Neuronal stem cell (in vitro differentiated cells): ENCODE results near the gene TTLL7.

Experiments used
- DNase-seq: peaks from one replicate; pipeline ENCODE4 v3.0.0-alpha.2; 2013; ENCODE audit warnings: low spot score
- H2AFZ ChIP-seq: one replicate; pipeline ENCODE4 v1.6.1; 2013; ENCODE audit warnings: mild to moderate bottlenecking, low read length, inconsistent platforms
- H2AK5ac ChIP-seq: 2 replicates; pipeline ENCODE4 v1.6.1; 2013; ENCODE audit warnings: low read depth, mild to moderate bottlenecking, inconsistent platforms, low read length, moderate library complexity, mixed read lengths
- H2BK120ac ChIP-seq: 2 replicates; pipeline ENCODE4 v1.6.1; 2013; ENCODE audit warnings: low read depth, mild to moderate bottlenecking, inconsistent platforms, low read length, moderate library complexity, mixed read lengths
- H2BK12ac ChIP-seq: one replicate; pipeline ENCODE4 v1.6.1; 2013; ENCODE audit warnings: low read length, inconsistent platforms
- H2BK15ac ChIP-seq: 2 replicates; pipeline ENCODE4 v1.6.1; 2013; ENCODE audit warnings: mild to moderate bottlenecking, low read length, inconsistent platforms, mixed read lengths
- H2BK5ac ChIP-seq: one replicate; pipeline ENCODE4 v1.6.1; 2013; ENCODE audit warnings: inconsistent platforms, mild to moderate bottlenecking, low read length, moderate library complexity
- H3K14ac ChIP-seq: one replicate; pipeline ENCODE4 v1.6.1; 2013; ENCODE audit warnings: low read length, inconsistent platforms
- H3K18ac ChIP-seq: 2 replicates; pipeline ENCODE4 v1.6.1; 2013; ENCODE audit warnings: low read length, inconsistent platforms
- H3K23ac ChIP-seq: 2 replicates; pipeline ENCODE4 v1.6.1; 2013; ENCODE audit warnings: low read depth, mild to moderate bottlenecking, mixed read lengths, low read length, inconsistent platforms; ENCODE audit not compliant: poor library complexity
- H3K27ac ChIP-seq: replicated peaks from 3 replicates; pipeline ENCODE4 v1.5.1; 2013; ENCODE audit warnings: low read length, inconsistent platforms
- H3K27me3 ChIP-seq, 3 experiments: 2 replicates each; pipeline ENCODE4 v1.6.1; 2013; ENCODE audit warnings: low read length in 3 of 3, mild to moderate bottlenecking in 2 of 3, inconsistent platforms in 1 of 3, low read depth in 1 of 3, mixed read lengths in 1 of 3, moderate library complexity in 1 of 3; ENCODE audit not compliant: control insufficient read depth in 3 of 3, insufficient read depth in 3 of 3
- H3K36me3 ChIP-seq, 2 donors: replicated peaks in 1 of 2; 2 replicates each; pipeline ENCODE4 v1.6.1; 2013; ENCODE audit warnings: low read length in 2 of 2; ENCODE audit not compliant: control insufficient read depth in 2 of 2, insufficient read depth in 2 of 2
- H3K4ac ChIP-seq: 2 replicates; pipeline ENCODE4 v1.6.1; 2013; ENCODE audit warnings: inconsistent platforms, mild to moderate bottlenecking, low read length, moderate library complexity
- H3K4me1 ChIP-seq, 2 donors: 1 replicate in 1 of 2; 2 replicates in 1 of 2; pipeline ENCODE4 v1.6.1; 2013; ENCODE audit warnings: low read length in 2 of 2, low read depth in 1 of 2; ENCODE audit not compliant: control insufficient read depth in 2 of 2, insufficient read depth in 1 of 2
- H3K4me2 ChIP-seq: one replicate; pipeline ENCODE4 v1.6.1; 2013; ENCODE audit warnings: mild to moderate bottlenecking, low read length, inconsistent platforms; ENCODE audit not compliant: insufficient read depth, poor library complexity, severe bottlenecking
- H3K4me3 ChIP-seq, 2 donors: 2 replicates each; pipeline ENCODE4 v1.5.1; 2013; ENCODE audit warnings: low read length in 2 of 2, mild to moderate bottlenecking in 2 of 2, inconsistent platforms in 1 of 2, moderate library complexity in 1 of 2
- H3K79me1 ChIP-seq: one replicate; pipeline ENCODE4 v1.6.1; 2013; ENCODE audit warnings: low read depth, mild to moderate bottlenecking, inconsistent platforms, low read length, moderate library complexity
- H3K9ac ChIP-seq: one replicate; pipeline ENCODE4 v1.6.1; 2013; ENCODE audit warnings: mild to moderate bottlenecking, low read depth, low read length, inconsistent platforms; ENCODE audit not compliant: poor library complexity
- H3K9me3 ChIP-seq, 2 donors: replicated peaks in 1 of 2; 2 replicates each; pipeline versions ENCODE3 to v1.6.1; 2013; ENCODE audit warnings: low read length in 2 of 2, mild to moderate bottlenecking in 2 of 2, inconsistent platforms in 1 of 2, low read depth in 1 of 2, mixed read lengths in 1 of 2, moderate library complexity in 1 of 2; ENCODE audit not compliant: control insufficient read depth in 2 of 2, insufficient read depth in 1 of 2
- H4K8ac ChIP-seq: one replicate; pipeline ENCODE4 v1.6.1; 2013; ENCODE audit warnings: low read depth, mild to moderate bottlenecking, inconsistent platforms, low read length, moderate library complexity
- H4K91ac ChIP-seq: one replicate; pipeline ENCODE4 v1.6.1; 2013; ENCODE audit warnings: low read length, low read depth, mild to moderate bottlenecking, inconsistent platforms; ENCODE audit not compliant: poor library complexity
- WGBS, 2 donors: extraction: QIAGEN DNeasy Blood & Tissue Kit; methylation state at CpG; one replicate each; pipeline ENCODE4 v1.1.7; 2013; ENCODE audit warnings: missing lambda C conversion rate in 2 of 2, mixed read lengths in 1 of 2; ENCODE audit not compliant: insufficient read length in 2 of 2, insufficient replicate concordance in 1 of 2; ENCODE audit errors: extremely low coverage in 2 of 2; 5-methylcytosine and 5-hydroxymethylcytosine counted together

TTLL7 gene

DNA sequence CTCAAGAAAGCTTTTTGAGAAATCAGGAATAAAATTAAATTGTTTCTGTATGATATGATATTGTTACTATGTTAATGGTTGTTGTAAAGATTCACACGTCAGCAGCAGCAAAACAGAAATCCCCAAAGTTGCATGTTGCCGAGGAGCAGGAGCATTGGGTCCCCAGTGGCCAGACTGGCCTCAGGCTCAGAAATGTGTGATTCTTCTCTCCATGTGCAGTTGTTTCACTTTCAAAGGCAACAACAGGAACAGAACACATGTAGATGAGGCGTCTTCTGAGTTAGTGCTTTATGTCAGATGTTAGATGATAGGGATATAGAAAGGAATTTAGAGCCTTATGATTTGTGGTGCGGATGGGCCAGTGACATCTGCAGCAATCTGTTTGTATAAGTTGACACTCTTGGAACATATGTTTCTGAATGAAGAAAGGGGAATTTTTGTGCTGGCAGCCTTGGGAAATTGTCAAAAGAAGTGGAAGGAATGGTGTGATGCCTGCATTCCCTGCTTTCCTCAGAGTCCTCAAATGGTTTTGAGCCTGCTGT is 2.1 kb upstream of the TTLL7 start:
- H3K4ac ChIP-seq = no peak overlapping the region
- no peak overlapping the region for H2AFZ ChIP-seq
- H3K4me3 ChIP-seq = no peak overlapping the region
- H2BK15ac ChIP-seq = no peak overlapping the region
- no peaks in the 10 kb centered on the region for H3K9me3 ChIP-seq
- H2BK120ac ChIP-seq = no peak overlapping the region
- H3K27me3 ChIP-seq = peaks cover 0 to 64% (median 0%) of the 10 kb centered on the region in 3 experiments
- no peak overlapping the region for H4K91ac ChIP-seq
- no peak for DNase-seq
- H3K79me1 ChIP-seq = no peaks in the 10 kb centered on the region
- no peak overlapping the region for H3K9ac ChIP-seq
- H3K23ac ChIP-seq = no peak overlapping the region
- WGBS, 2 donors = no CpG with 5 or more reads among the region's 4 CpGs
- H2AK5ac ChIP-seq = no peak overlapping the region
- no peak overlapping the region for H3K14ac ChIP-seq
- no peak overlapping the region for H3K27ac ChIP-seq
- H4K8ac ChIP-seq = no peak overlapping the region
- H3K4me2 ChIP-seq = no peak overlapping the region
- H3K18ac ChIP-seq = no peak overlapping the region
- H3K36me3 ChIP-seq = no peaks in the 10 kb centered on the region
- H2BK12ac ChIP-seq = no peak overlapping the region
- no peak overlapping the region for H2BK5ac ChIP-seq
- peaks cover 0 to 4% of the 10 kb centered on the region in 2 donors for H3K4me1 ChIP-seq

DNA sequence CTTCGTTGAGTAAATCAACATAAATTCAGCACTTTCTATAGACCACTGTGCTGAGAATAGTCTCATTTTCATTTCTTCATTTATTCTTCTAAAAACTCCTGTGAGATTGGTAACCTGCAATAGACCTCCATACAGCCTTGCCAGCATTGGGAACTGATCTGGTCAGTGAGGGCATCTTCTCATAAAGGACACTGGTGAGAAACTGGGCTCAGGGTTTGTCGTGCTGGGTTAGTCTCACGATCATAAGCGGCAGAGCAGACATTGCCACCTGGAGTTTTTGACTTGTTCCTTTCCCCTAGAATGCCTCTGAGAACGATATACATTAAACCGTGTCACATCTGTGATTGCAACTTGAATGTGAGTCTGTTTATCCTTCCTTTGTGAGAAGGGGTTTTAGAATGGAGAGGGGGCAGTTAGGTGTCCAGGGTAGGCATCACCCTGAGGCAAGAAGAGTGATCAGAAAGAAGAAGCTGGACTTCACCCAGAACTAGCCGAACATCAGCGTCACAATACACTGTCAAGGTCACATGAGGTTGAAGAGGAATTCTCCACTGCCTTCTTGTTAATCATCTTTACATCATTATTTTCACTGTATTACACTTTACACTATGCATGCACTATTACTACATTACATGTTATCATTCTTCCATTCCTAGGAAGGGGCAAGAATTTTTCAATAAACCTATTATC is 1.4 kb upstream of the TTLL7 start:
- Histone ChIP-seq H3K14ac (no peak overlapping the region), H3K4ac (no peak overlapping the region), H3K27me3 (peaks cover 0 to 62% (median 0%) of the 10 kb centered on the region in 3 experiments), H3K18ac (no peak overlapping the region), H3K9me3 (no peaks in the 10 kb centered on the region), H4K91ac (no peak overlapping the region), H2AFZ (no peak overlapping the region), H3K27ac (no peak overlapping the region), H3K4me2 (no peak overlapping the region), H2BK120ac (no peak overlapping the region), H2BK12ac (no peak overlapping the region), H3K36me3 (no peaks in the 10 kb centered on the region), H3K4me3 (no peak overlapping the region), H2BK5ac (no peak overlapping the region), H2AK5ac (no peak overlapping the region), H2BK15ac (no peak overlapping the region), H4K8ac (no peak overlapping the region), H3K4me1 (peaks cover 0 to 4% of the 10 kb centered on the region in 2 donors), H3K79me1 (no peaks in the 10 kb centered on the region), H3K23ac (no peak overlapping the region), H3K9ac (no peak overlapping the region)
- DNase-seq = no peak
- WGBS, 2 donors = no CpG with 5 or more reads among the region's 8 CpGs

DNA sequence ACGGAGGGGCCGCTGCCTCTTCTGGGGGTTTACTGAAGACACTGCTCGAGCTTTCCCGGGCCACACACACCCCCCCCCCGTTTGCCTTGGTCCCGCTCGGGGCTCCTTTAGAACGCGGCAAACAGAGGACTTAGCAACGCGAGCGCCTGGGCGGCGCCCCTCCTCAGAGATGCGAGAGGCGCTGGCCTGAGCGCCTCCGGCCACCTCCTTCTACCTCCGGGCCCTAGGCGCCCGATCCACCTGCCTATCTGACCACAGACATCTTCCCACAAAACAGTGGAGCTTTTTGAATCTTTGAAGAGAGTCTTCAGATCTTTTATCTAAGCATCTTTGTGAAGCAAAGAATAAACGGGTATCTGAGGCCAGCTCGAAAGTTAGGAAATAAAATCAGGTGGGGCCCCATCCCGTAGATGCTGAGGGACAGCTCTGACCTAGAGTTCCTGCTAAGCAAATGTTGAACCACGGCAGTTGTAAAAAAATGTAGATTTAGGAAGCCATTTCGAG is 436 bp upstream of the TTLL7 start:
- Histone ChIP-seq H2BK5ac (peak overlapping the region; percentile 45), H3K9me3 (no peaks in the 10 kb centered on the region), H3K18ac (peak overlapping the region; percentile 99), H3K36me3 (no peaks in the 10 kb centered on the region), H3K27me3 (peaks cover 0 to 64% (median 0%) of the 10 kb centered on the region in 3 experiments), H3K4ac (no peak overlapping the region), H3K79me1 (no peaks in the 10 kb centered on the region), H3K23ac (peak overlapping the region; percentile 90), H2BK120ac (no peak overlapping the region), H3K27ac (peak overlapping the region; percentile 75), H2BK12ac (no peak overlapping the region), H3K9ac (peak overlapping the region; percentile 88), H3K4me3 (peak overlapping the region; percentile 67 to 96), H3K4me2 (peak overlapping the region; percentile 73), H2AFZ (peak overlapping the region; percentile 99), H2AK5ac (no peak overlapping the region), H4K91ac (no peak overlapping the region), H3K4me1 (peaks cover 0 to 4% of the 10 kb centered on the region in 2 donors), H4K8ac (no peak overlapping the region), H3K14ac (no peak overlapping the region), H2BK15ac (peak overlapping the region; percentile 68)
- no CpG with 5 or more reads among the region's 26 CpGs for WGBS, 2 donors
- DNase-seq = no peak

DNA sequence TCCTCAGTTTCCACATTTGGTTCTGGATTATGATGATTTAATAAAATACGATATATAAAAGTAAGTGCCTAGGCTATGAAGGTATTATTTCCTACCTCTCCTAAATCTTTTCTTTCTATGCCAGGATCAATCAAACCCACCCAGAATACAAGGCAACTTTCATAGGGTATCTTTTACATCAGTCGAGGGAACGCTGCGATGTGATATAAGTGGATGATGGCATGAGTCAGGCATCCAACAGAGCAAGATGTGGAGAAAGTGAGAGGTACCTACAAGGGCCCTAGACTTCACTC is 781 bp downstream of the TTLL7 start:
- no peak overlapping the region for H3K14ac ChIP-seq
- H4K8ac ChIP-seq = no peak overlapping the region
- no peaks in the 10 kb centered on the region for H3K79me1 ChIP-seq
- H3K27ac ChIP-seq = no peak overlapping the region
- no peak overlapping the region for H3K9ac ChIP-seq
- peak overlapping the region; percentile 73 for H3K4me2 ChIP-seq
- H4K91ac ChIP-seq = no peak overlapping the region
- no peak overlapping the region for H2BK15ac ChIP-seq
- peak; percentile 3 for DNase-seq
- no peak overlapping the region for H2AK5ac ChIP-seq
- H3K36me3 ChIP-seq = no peaks in the 10 kb centered on the region
- H3K4ac ChIP-seq = no peak overlapping the region
- H2BK120ac ChIP-seq = no peak overlapping the region
- H3K9me3 ChIP-seq = no peaks in the 10 kb centered on the region
- H2BK12ac ChIP-seq = no peak overlapping the region
- H3K27me3 ChIP-seq = peaks cover 0 to 65% (median 0%) of the 10 kb centered on the region in 3 experiments
- peak overlapping the region in 1 of 2 donors; percentile 96 for H3K4me3 ChIP-seq
- H3K4me1 ChIP-seq = peaks cover 0 to 4% of the 10 kb centered on the region in 2 donors
- no CpG with 5 or more reads among the region's 4 CpGs for WGBS, 2 donors
- no peak overlapping the region for H3K18ac ChIP-seq
- H2BK5ac ChIP-seq = no peak overlapping the region
- no peak overlapping the region for H3K23ac ChIP-seq
- H2AFZ ChIP-seq = no peak overlapping the region
